Esophagus squamous epithelium (tissue), 5 donors: ENCODE measurements around the gene LRRC47. TPM values are rescaled to one million over a fixed set of nuclear protein-coding genes. Genes with fewer than 3 reads are reported as not detected.

Experiments used
- DNase-seq: peaks from one replicate; lab custom pipeline; 2025; lab: John Stamatoyannopoulos, UW
- H3K27ac ChIP-seq, 4 donors: fragments of 200-600 bp; sonication (generic); one replicate each; pipeline ENCODE4 v1.5.1; 2016 to 2019; ENCODE audit warnings: mild to moderate bottlenecking in 1 of 4
- H3K27me3 ChIP-seq, 4 donors: fragments of 200-600 bp; sonication (generic); 1 replicate in 3 of 4; 2 replicates in 1 of 4; pipeline versions ENCODE4 v1.5.1 to v1.6.0; 2017 to 2021; ENCODE audit warnings: antibody characterized with exemption in 1 of 4
- H3K36me3 ChIP-seq, 3 donors: fragments of 200-600 bp; sonication (generic); one replicate each; pipeline ENCODE4 v1.5.1; 2016 to 2019
- H3K4me1 ChIP-seq, 3 donors: fragments of 200-600 bp; sonication (generic); one replicate each; pipeline ENCODE4 v1.5.1; 2017 to 2019
- H3K4me3 ChIP-seq, 4 donors: fragments of 200-600 bp; sonication (generic); 1 replicate in 3 of 4; 2 replicates in 1 of 4; pipeline ENCODE4 v1.5.1; 2016 to 2019; ENCODE audit warnings: mild to moderate bottlenecking in 2 of 4, moderate library complexity in 1 of 4
- H3K9me3 ChIP-seq, 3 donors: fragments of 200-600 bp; sonication (generic); one replicate each; pipeline ENCODE4 v1.5.1; 2016 to 2019
- POLR2A ChIP-seq, 4 donors: fragments of 450-650 bp; IDR thresholded peaks; one replicate each; pipeline ENCODE4 v1.6.1; 2017; ENCODE audit warnings: antibody characterized with exemption in 4 of 4, mild to moderate bottlenecking in 4 of 4, moderate library complexity in 3 of 4
- WGBS, 2 donors: methylation state at CpG; one replicate each; pipeline ENCODE4 v1.1.5; 2018; 5-methylcytosine and 5-hydroxymethylcytosine counted together
- intact Hi-C: fragments of 100-400 bp; cut with DNase I; formaldehyde crosslinking; loops from one replicate; pipeline ENCODE4 v1.15.0; 2022
- total RNA-seq, 4 donors: library from RNA; depleted of rRNA; stranded (reverse); fragments of >200 nt; gene quantifications; one replicate each; pipeline ENCODE4 v1.1.0, GENCODE V29; 2016
- TF ChIP-seq, protein P1 (sequence below), 6 experiments: fragments of 450-650 bp in 4 of 6; fragments of 200-600 bp in 2 of 6; sonication (generic) in 2 of 6; IDR thresholded peaks; one replicate each; pipeline ENCODE4 v1.5.1; 2016 to 2019; ENCODE audit warnings: antibody characterized with exemption in 6 of 6, mild to moderate bottlenecking in 4 of 6, moderate library complexity in 4 of 6
- donor health status: DM: yes; HTN: yes; CAD: no.

Gene LRRC47
- total RNA-seq, result 10 to 100 TPM; 23.5 to 32.6 (median 25.5) TPM

DNA sequence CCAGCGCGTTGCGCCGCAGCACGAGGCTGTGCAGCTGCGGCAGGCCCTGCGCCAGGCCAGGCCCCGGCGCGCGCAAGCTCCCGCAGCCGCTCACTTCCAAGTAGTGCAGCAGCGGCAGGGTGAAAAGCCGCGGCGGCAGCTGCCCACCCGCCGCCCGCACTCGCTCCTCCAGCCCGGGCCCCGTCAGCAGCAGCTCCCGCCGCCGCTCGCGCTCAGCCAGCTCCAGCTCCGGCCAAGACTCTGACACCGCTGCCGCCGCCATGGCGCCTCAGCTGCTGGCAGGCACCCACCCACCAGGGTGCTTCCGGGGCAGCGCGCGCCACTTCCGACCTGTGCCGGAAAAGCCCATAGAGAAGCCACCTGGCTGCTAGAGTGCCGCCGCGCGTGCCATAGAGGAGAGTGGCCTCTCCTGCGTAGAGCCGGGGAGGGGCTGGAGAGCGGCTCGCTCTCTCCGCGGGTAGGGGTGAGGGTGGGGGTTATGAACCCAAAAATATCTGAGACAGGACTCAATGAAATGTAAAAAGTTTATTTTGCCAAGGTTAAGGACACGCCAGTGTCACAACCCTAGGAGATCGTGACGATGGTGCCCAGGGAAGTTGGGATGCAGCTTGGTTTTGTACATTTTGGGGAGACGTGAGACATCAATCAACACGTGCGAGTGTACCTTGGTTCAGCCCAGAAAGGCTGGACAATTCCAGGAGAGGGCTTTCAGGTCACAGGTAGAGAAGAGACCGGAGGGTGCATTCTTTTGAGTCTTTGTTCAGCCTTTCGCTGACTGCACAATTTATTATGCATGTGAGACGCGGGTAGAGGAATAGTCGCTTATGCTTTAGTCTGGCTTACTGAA, at the start of gene LRRC47:
TSS of gene LRRC47 (minus strand) at position 284 of the 847 bp plus-strand sequence. CDS start at position 262, 22 bp downstream.
- TF ChIP-seq, protein P1, sequence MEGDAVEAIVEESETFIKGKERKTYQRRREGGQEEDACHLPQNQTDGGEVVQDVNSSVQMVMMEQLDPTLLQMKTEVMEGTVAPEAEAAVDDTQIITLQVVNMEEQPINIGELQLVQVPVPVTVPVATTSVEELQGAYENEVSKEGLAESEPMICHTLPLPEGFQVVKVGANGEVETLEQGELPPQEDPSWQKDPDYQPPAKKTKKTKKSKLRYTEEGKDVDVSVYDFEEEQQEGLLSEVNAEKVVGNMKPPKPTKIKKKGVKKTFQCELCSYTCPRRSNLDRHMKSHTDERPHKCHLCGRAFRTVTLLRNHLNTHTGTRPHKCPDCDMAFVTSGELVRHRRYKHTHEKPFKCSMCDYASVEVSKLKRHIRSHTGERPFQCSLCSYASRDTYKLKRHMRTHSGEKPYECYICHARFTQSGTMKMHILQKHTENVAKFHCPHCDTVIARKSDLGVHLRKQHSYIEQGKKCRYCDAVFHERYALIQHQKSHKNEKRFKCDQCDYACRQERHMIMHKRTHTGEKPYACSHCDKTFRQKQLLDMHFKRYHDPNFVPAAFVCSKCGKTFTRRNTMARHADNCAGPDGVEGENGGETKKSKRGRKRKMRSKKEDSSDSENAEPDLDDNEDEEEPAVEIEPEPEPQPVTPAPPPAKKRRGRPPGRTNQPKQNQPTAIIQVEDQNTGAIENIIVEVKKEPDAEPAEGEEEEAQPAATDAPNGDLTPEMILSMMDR (IDR thresholded peaks at IDR 0.05), result peak in 3 of 6 experiments; percentile 21 to 54 (median 36)
- TF ChIP-seq POLR2A (IDR thresholded peaks at IDR 0.05), result peak in 3 of 4 donors; percentile 30 to 72 (median 68)
- H3K4me3 ChIP-seq, result peak within 1 kb of the TSS; percentile 77 to 95 (median 92)
- intact Hi-C loops, result no loop called here
- H3K4me1 ChIP-seq, result peaks cover 27 to 50% (median 37%) of the 10 kb centered on the region in 3 donors
- H3K36me3 ChIP-seq, result peaks cover 0 to 12% (median 0%) of the 10 kb centered on the region in 3 donors
- DNase-seq, result peak; percentile 67
- no peaks in the 10 kb centered on the region for H3K9me3 ChIP-seq
- peak within 1 kb of the TSS; percentile 76 to 81 (median 79) for H3K27ac ChIP-seq
- H3K27me3 ChIP-seq, result peaks cover 0 to 14% (median 0%) of the 10 kb centered on the region in 4 donors
- WGBS, 2 donors, result 6 to 7% methylated on average over 13 to 19 of the region's 60 CpGs

DNA sequence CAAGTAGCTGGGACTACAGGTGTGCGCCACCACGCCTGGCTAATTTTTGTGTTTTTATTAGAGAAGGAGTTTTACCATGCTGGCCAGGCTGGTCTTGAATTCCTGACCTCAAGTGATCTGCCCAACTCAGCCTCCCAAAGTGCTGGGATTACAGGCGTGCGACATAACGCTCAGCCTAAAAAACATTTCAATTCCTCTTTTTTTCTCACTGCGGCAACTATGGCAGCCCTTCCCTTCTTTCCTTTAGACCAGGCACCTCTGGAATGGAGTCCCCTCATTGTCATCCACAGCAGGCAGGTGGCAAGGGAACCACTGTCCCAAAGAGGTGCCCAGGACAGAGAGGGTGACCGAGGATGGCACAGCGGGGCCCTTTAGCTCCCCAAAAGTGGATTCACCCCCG, 46.6 kb upstream of the LRRC47 start:
- no peak overlapping the region for H3K4me3 ChIP-seq
- WGBS, 2 donors, result 88 to 92% methylated on average over 7 to 9 of the region's 9 CpGs
- H3K27ac ChIP-seq, result no peak overlapping the region
- intact Hi-C loops, result no loop called here
- H3K4me1 ChIP-seq, result no peaks in the 10 kb centered on the region
- TF ChIP-seq, protein P1 (IDR thresholded peaks at IDR 0.05), result no peak
- TF ChIP-seq POLR2A (IDR thresholded peaks at IDR 0.05), result no peak
- H3K36me3 ChIP-seq, result peaks cover 17 to 100% (median 22%) of the 10 kb centered on the region in 3 donors
- H3K9me3 ChIP-seq, result peaks cover 0 to 4% (median 0%) of the 10 kb centered on the region in 3 donors
- DNase-seq, result no peak
- H3K27me3 ChIP-seq, result no peaks in the 10 kb centered on the region

DNA sequence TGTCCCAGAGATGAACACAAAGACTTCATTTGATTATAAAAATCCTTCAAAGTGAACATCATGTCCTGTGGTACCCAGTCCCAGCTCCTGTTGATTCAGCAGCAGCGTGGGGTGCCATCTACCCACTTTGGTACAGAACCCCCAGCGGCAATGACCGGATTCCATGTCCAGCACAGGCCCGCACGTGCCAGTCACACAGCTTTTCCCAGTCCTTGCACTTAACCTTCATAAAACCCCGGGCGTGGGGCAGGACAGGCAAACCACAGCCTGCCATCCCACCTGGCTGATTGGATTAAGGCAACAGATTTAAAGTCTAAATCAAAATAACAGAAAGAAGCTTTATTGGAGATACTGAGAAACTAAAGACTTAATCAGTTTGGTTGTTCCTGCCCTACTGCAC, 45.2 kb upstream of the LRRC47 start:
- Histone ChIP-seq H3K4me3 (no peak overlapping the region), H3K27me3 (no peaks in the 10 kb centered on the region), H3K27ac (no peak overlapping the region), H3K4me1 (no peaks in the 10 kb centered on the region), H3K9me3 (peaks cover 0 to 13% (median 0%) of the 10 kb centered on the region in 3 donors), H3K36me3 (peaks cover 17 to 100% (median 20%) of the 10 kb centered on the region in 3 donors)
- TF ChIP-seq POLR2A (IDR thresholded peaks at IDR 0.05), result no peak
- TF ChIP-seq, protein P1 (IDR thresholded peaks at IDR 0.05), result no peak
- 80 to 88% methylated on average over 1 of the region's 7 CpGs for WGBS, 2 donors
- DNase-seq, result no peak
- intact Hi-C loops, result no loop called here

DNA sequence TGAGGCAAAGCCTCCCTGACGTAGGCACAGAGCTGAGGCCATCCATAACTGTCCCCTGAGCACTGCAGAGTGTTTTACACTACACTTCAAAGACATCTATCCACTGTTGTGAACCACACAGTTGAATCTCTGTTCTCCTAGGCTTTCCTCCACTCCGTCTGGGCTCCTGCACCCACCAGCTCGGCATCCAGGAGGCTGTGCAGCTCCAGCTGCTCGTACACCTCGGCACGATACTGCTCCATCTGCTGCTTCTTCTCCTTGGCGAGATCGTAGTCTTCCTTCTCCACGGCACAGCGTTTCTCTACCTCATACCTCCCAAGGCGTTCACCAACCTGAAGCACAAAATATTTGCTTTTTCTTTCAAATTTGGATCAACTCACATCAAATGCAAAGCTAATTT, 42.5 kb upstream of the LRRC47 start:
- DNase-seq, result no peak
- Histone ChIP-seq H3K36me3 (peaks cover 17 to 100% (median 20%) of the 10 kb centered on the region in 3 donors), H3K27me3 (no peaks in the 10 kb centered on the region), H3K4me1 (no peaks in the 10 kb centered on the region), H3K4me3 (no peak overlapping the region), H3K27ac (no peak overlapping the region), H3K9me3 (peaks cover 0 to 13% (median 0%) of the 10 kb centered on the region in 3 donors)
- 99% methylated on average over 11 of the region's 11 CpGs for WGBS, 2 donors
- TF ChIP-seq, protein P1 (IDR thresholded peaks at IDR 0.05), result no peak
- intact Hi-C loops, result no loop called here

DNA sequence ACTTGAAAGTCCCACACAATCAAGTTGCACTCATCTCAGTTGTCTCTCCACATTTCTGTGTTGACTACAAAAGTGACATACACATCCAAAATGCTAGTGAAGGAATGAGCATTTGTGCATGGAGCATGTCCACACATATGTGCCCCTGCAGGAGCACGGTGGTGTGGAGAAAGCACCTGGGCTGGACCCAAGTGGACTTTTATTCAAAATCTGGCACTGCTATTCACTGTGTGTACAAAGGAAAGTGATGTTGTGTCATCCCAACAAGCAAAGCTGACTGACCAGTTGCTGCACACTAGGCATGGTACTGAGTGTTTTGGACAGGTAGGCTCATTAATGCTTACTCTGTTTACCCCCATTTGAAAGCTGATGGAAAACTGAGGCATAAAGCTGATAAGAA, 41.4 kb upstream of the LRRC47 start:
- TF ChIP-seq, protein P1 (IDR thresholded peaks at IDR 0.05), result no peak
- no peak for TF ChIP-seq POLR2A (IDR thresholded peaks at IDR 0.05)
- peaks cover 0 to 13% (median 0%) of the 10 kb centered on the region in 3 donors for H3K9me3 ChIP-seq
- H3K27ac ChIP-seq, result no peak overlapping the region
- intact Hi-C loops, result no loop called here
- no peaks in the 10 kb centered on the region for H3K27me3 ChIP-seq
- no peak for DNase-seq
- H3K36me3 ChIP-seq, result peaks cover 16 to 100% (median 20%) of the 10 kb centered on the region in 3 donors
- WGBS, 2 donors, result 100% methylated on average over 1 of the region's 1 CpG; no CpG with 5 or more reads in 1 of the 2 donors
- no peaks in the 10 kb centered on the region for H3K4me1 ChIP-seq
- no peak overlapping the region for H3K4me3 ChIP-seq
